NCI-H128 (cell line): ENCODE data around the gene RAD51B.

ENCODE experiments used
- DNase-seq: peaks from one replicate; lab custom pipeline; 2025; ENCODE audit not compliant: unreplicated experiment; lab: John Stamatoyannopoulos, UW

RAD51B gene

DNA sequence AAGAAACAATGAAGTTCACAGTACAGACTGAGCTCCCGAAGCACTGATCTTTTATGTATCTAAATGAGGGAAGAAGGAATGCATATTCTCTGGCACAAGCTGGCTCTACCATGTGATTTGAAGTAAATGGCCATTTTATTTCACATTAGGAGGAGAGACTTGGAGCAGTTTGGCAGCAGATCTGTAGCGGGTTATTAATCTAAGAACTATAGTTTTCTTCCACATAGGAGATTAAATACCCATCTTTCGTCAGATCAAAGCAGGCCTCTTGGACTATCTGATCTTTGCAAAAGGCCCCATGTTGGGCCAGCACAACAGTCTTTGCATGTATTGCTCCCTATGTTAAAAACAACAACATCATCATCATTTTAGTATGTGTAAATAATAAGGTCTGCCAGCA lies 495.5 kb downstream of the RAD51B start:
- DNase-seq = no peak

GRCh38 chr14:68316078-68316868 lies 496.7 kb downstream of the RAD51B start:
- DNase-seq = no peak

DNA sequence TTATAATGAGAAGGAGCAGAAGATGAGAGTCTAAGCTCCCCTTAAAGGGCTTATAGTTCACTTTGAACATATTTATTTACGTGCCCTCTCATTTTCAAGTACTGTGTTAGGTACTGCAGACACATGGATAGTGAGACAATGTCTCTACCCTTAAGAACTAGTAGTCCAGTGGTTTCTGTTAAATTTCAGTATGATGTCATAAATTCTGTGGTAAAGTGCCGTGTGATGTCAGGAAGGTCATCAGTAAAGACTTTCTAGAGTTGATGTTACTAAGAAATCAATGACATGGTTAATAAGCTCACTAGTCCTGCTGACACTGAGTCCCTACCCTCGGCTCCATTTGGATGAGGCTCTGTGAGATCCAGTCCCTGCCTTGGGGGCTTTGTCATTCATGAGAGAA lies 497.7 kb downstream of the RAD51B start:
- no peak for DNase-seq

GRCh38 chr14:68318828-68319227 lies 499.2 kb downstream of the RAD51B start:
- no peak for DNase-seq

GRCh38 chr14:68320495-68320894 lies 500.9 kb downstream of the RAD51B start:
- no peak for DNase-seq

DNA sequence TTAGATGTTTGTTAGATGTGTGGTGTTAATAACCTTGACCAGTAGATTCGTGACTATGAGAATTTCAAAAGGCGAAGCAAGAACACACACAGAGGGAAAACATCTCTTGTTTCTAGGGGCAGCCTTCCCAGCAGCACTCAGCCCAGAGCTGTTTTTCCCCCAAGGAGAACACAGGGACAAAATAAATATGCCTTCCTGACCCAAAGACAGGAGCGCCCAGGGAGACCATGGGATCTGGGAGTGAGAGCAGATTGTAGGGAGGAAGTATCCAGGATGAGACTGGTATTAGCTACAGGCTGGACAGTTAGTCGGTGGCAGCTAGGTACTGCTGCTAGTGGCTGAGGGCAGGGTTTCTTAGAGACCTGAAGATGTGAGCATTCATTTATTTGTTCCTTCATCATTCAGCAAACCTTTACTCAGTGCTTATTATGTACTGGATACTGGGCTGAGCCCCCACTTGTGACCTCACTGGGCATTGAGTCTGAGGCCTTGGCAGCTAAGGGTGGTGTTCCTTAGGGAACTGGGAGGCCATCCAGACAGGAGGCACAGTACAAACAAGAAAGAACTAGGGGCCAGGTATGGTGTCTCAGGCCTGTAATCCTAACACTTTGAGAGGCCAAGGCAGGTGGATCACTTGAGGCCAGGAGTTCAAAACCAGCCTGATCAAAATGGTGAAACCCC lies 503.5 kb downstream of the RAD51B start:
- DNase-seq = no peak

- no peak for DNase-seq
Measured at GRCh38 chr14:68325267-68325807, 505.8 kb downstream of the RAD51B start.

DNA sequence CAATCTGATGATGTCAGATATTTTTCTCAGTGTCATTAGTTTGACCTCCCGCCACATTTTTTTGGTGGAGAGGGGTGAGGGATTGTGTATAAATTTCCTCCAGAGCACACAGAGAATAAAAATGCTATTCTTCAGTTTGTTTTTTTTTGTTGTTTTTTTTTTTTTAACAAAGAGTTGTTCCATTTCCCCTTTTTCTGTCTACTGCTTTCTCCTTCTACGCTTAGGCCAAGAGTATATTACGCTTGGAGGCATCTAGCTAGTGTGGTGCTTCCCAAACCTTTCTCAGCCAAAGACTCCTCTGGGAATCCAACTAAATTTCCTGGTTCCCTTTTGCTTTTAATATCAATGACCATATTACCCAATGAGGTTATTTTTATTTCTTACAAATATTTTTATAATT lies 507.7 kb downstream of the RAD51B start:
- no peak for DNase-seq

- no peak for DNase-seq
Measured at GRCh38 chr14:68328509-68328908, 508.9 kb downstream of the RAD51B start.

DNA sequence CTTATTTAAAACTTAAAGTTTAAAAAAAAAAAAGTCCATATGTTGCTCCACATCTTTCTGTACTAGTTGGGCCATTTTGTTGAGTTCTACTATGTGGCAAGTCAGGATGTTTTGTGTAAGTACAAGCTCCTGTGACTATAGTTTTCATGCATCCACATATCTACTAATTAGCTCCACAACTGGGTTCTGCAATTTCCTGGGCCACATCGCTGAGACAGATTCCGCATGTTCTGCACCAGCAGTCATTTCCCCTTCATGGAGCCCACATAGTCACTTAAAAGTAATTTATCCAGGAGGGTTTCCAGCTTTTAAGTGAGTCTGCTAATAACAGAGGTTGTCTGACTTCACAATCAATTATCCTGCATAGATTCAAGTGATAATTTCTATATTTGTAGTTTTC lies 511.8 kb downstream of the RAD51B start:
- DNase-seq = no peak

DNA sequence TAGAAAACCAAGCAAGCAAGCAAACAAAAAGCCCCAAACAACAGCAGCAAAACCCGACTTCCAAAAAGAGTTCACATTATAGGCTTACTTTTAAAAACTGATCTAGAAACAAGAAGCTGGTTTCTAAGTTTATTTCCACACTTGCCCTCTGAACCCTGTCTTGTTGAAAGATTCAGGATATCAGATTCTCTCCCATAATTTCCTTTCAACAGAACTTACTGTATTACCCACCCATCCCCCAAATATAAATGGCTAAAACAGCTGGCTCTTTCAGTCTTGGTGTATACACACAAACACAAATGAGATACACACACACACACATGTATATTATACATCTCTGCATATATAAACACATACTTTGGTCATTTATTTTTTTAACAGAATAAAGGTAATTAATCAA lies 512.4 kb downstream of the RAD51B start:
- no peak for DNase-seq

GRCh38 chr14:68333262-68333661 lies 513.7 kb downstream of the RAD51B start:
- no peak for DNase-seq

GRCh38 chr14:68335312-68335711 lies 515.7 kb downstream of the RAD51B start:
- DNase-seq = no peak

DNA sequence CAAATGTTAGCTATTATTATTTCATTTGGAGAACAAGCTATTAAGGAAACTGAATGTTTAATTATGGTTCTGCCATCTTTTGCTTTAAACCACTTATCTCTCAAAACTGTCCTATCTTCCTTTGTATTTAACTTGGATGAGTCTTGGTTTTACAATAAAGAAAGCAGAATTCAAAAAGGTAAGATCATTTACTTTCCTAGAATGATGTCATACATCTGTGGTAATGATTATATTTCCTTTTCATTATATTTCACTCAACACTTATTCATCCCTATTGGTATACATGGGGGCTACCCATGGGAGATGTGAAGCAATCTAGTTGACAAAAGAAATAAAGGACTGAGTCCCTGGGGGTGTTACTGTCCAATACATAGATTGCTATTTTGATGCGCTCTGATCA lies 516.6 kb downstream of the RAD51B start:
- no peak for DNase-seq

- no peak for DNase-seq
Measured at GRCh38 chr14:68337279-68337678, 517.7 kb downstream of the RAD51B start.

- DNase-seq = no peak
Measured at GRCh38 chr14:68340262-68340661, 520.7 kb downstream of the RAD51B start.

GRCh38 chr14:68341411-68342212 lies 522.0 kb downstream of the RAD51B start:
- no peak for DNase-seq

GRCh38 chr14:68342216-68342763 lies 522.7 kb downstream of the RAD51B start:
- DNase-seq = no peak

DNA sequence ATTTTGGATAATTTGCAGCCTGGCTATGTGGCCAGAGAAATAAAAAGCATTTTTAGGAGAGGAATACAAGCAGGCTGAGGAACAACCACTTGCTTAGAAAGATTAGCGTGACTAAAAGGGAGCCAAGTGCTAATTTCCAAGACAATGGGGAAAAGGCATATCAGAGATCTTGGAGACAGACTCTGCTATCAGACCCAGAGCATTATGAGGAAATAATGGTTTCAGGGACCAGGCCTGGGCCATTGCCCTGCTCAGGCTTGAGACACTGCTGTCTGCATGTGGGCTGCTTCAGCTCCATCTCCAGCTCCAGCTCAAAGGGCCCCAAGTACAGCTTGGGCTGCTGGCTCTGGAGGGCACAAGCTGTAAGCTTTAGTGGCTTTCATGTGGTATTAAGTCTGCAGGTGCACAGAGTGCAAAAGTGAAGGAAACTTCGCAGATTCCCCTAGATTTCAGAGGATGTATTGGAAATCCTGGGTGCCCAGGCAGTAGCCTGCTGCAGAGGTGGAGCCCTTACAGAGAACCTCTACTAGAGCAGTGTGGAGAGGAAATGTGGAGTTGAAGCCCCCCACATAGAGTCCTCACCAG lies 524.0 kb downstream of the RAD51B start:
- DNase-seq = no peak

GRCh38 chr14:68345738-68346137 lies 526.2 kb downstream of the RAD51B start:
- no peak for DNase-seq
